GM12891 (cell line): ENCODE results near the gene CNTROB.

Experiments used
- PAX5 ChIP-seq: IDR thresholded peaks from 2 replicates; pipeline ENCODE4 v1.6.1; 2011; ENCODE audit warnings: low read length, moderate library complexity, mild to moderate bottlenecking; ENCODE audit not compliant: insufficient read depth, severe bottlenecking
- POLR2A ChIP-seq: IDR thresholded peaks from 2 replicates; pipeline ENCODE4 v1.6.1; 2011; ENCODE audit warnings: low read depth, low read length, control low read depth
- POLR2AphosphoS5 ChIP-seq: IDR thresholded peaks from 2 replicates; pipeline ENCODE4 v1.6.1; 2011; ENCODE audit warnings: low read depth, low read length, control low read depth
- TAF1 ChIP-seq: IDR thresholded peaks from 2 replicates; pipeline ENCODE4 v1.6.1; 2011; ENCODE audit warnings: low read depth, low read length, control low read depth

DNA sequence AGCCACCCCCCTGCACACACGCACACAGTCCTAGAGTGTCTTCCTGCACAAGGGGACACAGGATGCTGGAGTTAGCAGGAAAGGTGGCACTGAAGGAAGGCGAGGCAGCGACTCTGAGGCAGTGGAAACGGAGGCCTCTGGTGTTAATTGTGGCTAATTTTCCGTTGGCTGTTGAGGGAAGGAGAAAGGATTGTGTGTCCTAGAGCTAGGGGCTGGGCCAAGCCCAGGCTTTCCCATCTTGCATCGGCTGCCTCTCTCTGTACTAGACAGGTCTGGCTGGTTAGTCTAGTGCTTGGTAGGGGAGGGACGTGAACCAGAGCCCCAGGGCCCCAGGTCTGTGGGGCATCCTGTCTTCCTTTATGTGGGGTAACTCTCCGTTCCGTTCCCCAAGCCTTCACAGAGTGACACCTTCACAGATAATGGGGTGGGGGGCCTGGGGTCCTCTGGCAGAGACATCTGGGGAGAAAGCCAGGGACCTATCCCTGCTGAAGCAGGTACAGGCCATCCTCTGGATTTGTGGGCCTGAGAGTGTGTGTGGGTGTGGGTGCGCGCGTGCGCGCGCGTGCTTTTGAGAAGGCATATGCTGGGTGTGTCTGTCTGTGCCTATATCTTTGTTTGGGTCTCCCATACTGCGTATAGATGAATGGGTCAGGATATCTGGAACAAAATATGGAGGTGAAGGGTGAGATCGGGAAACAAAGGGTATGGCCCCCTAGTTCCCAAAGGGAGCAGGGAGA is 43.7 kb upstream of the CNTROB start, which contains the start of gene CHD3:
- TF ChIP-seq POLR2AphosphoS5 (no peak), POLR2A (no peak), TAF1 (no peak), PAX5 (no peak)
